Measurements from ENCODE around the gene PDIA5. TPM values are rescaled to one million over a fixed set of nuclear protein-coding genes. Genes with fewer than 3 reads are reported as not detected.

The PDIA5 gene
- total RNA-seq, 1 experiment from 2014 or later = 24.3 TPM

- Histone ChIP-seq H3K56ac (ENCODE audit: insufficient read length, low read depth, low read length) (no peak overlapping the region), H4K91ac (ENCODE audit: insufficient read length, low read depth, low read length) (no peak overlapping the region), H2BK15ac (ENCODE audit: low read depth, low read length) (no peak overlapping the region), H3K9me3 (ENCODE audit: control insufficient read depth, low read depth, low read length) (no peaks in the 10 kb centered on the region), H4K20me1 (ENCODE audit: control insufficient read depth, insufficient read depth, insufficient read length) (no peaks in the 10 kb centered on the region), H2AFZ (ENCODE audit: low read length) (no peak overlapping the region), H3K4me2 (ENCODE audit: insufficient read depth, insufficient read length, low read length) (no peak overlapping the region), H3K23me2 (ENCODE audit: insufficient read length, low read depth, low read length, poor library complexity, severe bottlenecking) (no peaks in the 10 kb centered on the region), H3K79me2 (ENCODE audit: insufficient read depth, low read length) (no peaks in the 10 kb centered on the region), H2BK12ac (ENCODE audit: insufficient read length, low read depth, low read length) (no peak overlapping the region), H3K18ac (ENCODE audit: insufficient read length, low read depth, low read length) (no peak overlapping the region), H4K8ac (replicated peaks; ENCODE audit: insufficient read length, low read depth, low read length) (no peak overlapping the region), H2AK5ac (ENCODE audit: insufficient read length, low read length) (no peak overlapping the region), H3K27ac (ENCODE audit: insufficient read length, low read depth, low read length) (no peak overlapping the region), H3K9ac (ENCODE audit: extremely low read depth, insufficient read length, low read length) (no peak overlapping the region), H3K4me1 (ENCODE audit: insufficient read depth, low read length) (no peaks in the 10 kb centered on the region), H4K5ac (ENCODE audit: insufficient read length, low read depth, low read length) (no peak overlapping the region), H3K14ac (ENCODE audit: insufficient read depth, low read length) (no peak overlapping the region), H2BK120ac (ENCODE audit: low read depth, low read length, poor library complexity, severe bottlenecking) (no peak overlapping the region), H3K27me3 (ENCODE audit: insufficient read depth, low read length) (no peaks in the 10 kb centered on the region), H3K79me1 (ENCODE audit: insufficient read depth, low read depth, low read length, poor library complexity, severe bottlenecking) (no peaks in the 10 kb centered on the region), H2BK5ac (ENCODE audit: insufficient read length, low read length) (no peak overlapping the region), H3K23ac (ENCODE audit: insufficient read length, low read depth, low read length) (no peak overlapping the region), H2BK20ac (ENCODE audit: low read depth, low read length, poor library complexity, severe bottlenecking) (no peak overlapping the region), H3K4ac (ENCODE audit: low read depth, low read length) (no peak overlapping the region), H3T11ph (ENCODE audit: low read length) (no peak overlapping the region)
- no peaks in the 10 kb centered on the region for H3K9me3 Mint-ChIP-seq
- H3K27ac Mint-ChIP-seq = peak overlapping the region in 2 of 3 experiments; percentile 43 to 79; a peak in 3 of 7 replicates
- TF ChIP-seq CTCF (conservative IDR thresholded peaks at IDR 0.05) = no peak
- H3K27me3 Mint-ChIP-seq (ENCODE audit: low read depth) = no peaks in the 10 kb centered on the region; the same call in 1 of the 2 replicates
- peaks cover 2 to 6% of the 10 kb centered on the region in 2 experiments; a peak in 3 of 4 replicates for H3K4me1 Mint-ChIP-seq
- WGBS (ENCODE audit: extremely low coverage, insufficient read length, low lambda C conversion rate) = no CpG with 5 or more reads among the region's 15 CpGs
- no peak overlapping the region for H3K4me3 Mint-ChIP-seq
- H3K36me3 Mint-ChIP-seq (ENCODE audit: insufficient read depth in 1 of 3, low read depth in 3 of 3) = peaks cover 14 to 53% (median 34%) of the 10 kb centered on the region in 3 experiments; a peak in 6 of 7 replicates
- DNase-seq = peak; percentile 16
Observed at GRCh38 chr3:123150449-123151215, 83.8 kb downstream of the PDIA5 start.

Measured in H9 (cell line).